GM12878 (cell line): Measurements from ENCODE around the gene CKS1B. TPM values are rescaled to one million over a fixed set of nuclear protein-coding genes. Genes with fewer than 3 reads are reported as not detected.

Experiments used
- ATAC-seq: fragments of 200-7000 bp; cut with Tn5 transposase; 3 replicates; pipeline ENCODE4 v1.9.1; 2020; ENCODE audit warnings: mild to moderate bottlenecking, moderate library complexity
- BruUV-seq: library from RNA; stranded (reverse); fragments of 400-500 nt; replicated peaks from 2 replicates; lab custom pipeline; 2021; lab: Mats Ljungman, UMichigan
- CTCF ChIA-PET: fragments of 300-600 bp; sonication (Branson Sonifier 250); formaldehyde crosslinking; extraction: SDS; loops from one replicate; lab custom pipeline; 2021; ENCODE audit warnings: inconsistent platforms; lab: Yijun Ruan, JAX
- POLR2A ChIA-PET: fragments of 350-600 bp; formaldehyde crosslinking; extraction: SDS; loops from one replicate; lab custom pipeline; 2021; ENCODE audit warnings: inconsistent platforms; lab: Charles Lee
- RAD21 ChIA-PET: fragments of 300-600 bp; sonication (Branson Sonifier 250); formaldehyde crosslinking; loops from one replicate; lab custom pipeline; 2023; ENCODE audit warnings: antibody characterized with exemption; ENCODE audit not compliant: unreplicated experiment; lab: Charles Lee
- SMC1A ChIA-PET: fragments of 300-600 bp; sonication (Branson Sonifier 250); formaldehyde crosslinking; loops from one replicate; lab custom pipeline; 2023; ENCODE audit not compliant: unreplicated experiment, uncharacterized antibody; lab: Charles Lee
- DNase-seq: peaks from one replicate; pipeline ENCODE4 v3.0.0-alpha.2; 2011; ENCODE audit warnings: low read depth, low spot score
- FAIRE-seq: peaks from 3 replicates; lab custom pipeline; 2011; peaks lifted over from hg19 to GRCh38; lab: Jason Lieb, UNC
- H2AFZ ChIP-seq: 2 replicates; pipeline ENCODE4 v1.6.0; 2011; ENCODE audit warnings: low read depth, low read length, control low read depth; ENCODE audit not compliant: control insufficient read depth
- H3K27ac ChIP-seq: 2 replicates; pipeline ENCODE4 v1.5.1; 2011; ENCODE audit warnings: control low read depth; ENCODE audit not compliant: control insufficient read depth, insufficient read depth
- H3K27me3 ChIP-seq, 2 experiments: replicated peaks in 1 of 2; 2 replicates each; pipeline versions ENCODE4 v1.6.0 to v1.6.1; 2011; ENCODE audit warnings: low read length in 1 of 2; ENCODE audit not compliant: control insufficient read depth in 2 of 2, insufficient read depth in 2 of 2
- H3K36me3 ChIP-seq, 2 experiments: 2 replicates each; pipeline ENCODE4 v1.5.1; 2011; ENCODE audit warnings: low read length in 1 of 2; ENCODE audit not compliant: control insufficient read depth in 2 of 2, insufficient read depth in 2 of 2
- H3K4me1 ChIP-seq: 2 replicates; pipeline ENCODE4 v1.6.1; 2011; ENCODE audit warnings: mild to moderate bottlenecking, low read length, moderate library complexity, mixed read lengths; ENCODE audit not compliant: control insufficient read depth, insufficient read depth
- H3K4me2 ChIP-seq: 2 replicates; pipeline ENCODE4 v1.6.0; 2011; ENCODE audit warnings: control low read depth; ENCODE audit not compliant: control insufficient read depth, insufficient read depth
- H3K4me3 ChIP-seq: fragments of 200-600 bp; sonication (generic); 2 replicates; pipeline ENCODE4 v1.5.1; 2016
- H3K79me2 ChIP-seq: 2 replicates; pipeline ENCODE4 v1.6.0; 2011; ENCODE audit warnings: low read length; ENCODE audit not compliant: control insufficient read depth, insufficient read depth
- H3K9ac ChIP-seq: 2 replicates; pipeline ENCODE4 v1.8.0; 2011; ENCODE audit warnings: low read length, control low read depth, mixed read lengths; ENCODE audit not compliant: control insufficient read depth, insufficient read depth
- H3K9me3 ChIP-seq: replicated peaks from 3 replicates; pipeline ENCODE4 v1.5.1; 2011; ENCODE audit warnings: mild to moderate bottlenecking, low read length; ENCODE audit not compliant: control insufficient read depth, insufficient read depth
- H4K20me1 ChIP-seq: 2 replicates; pipeline ENCODE4 v1.6.0; 2011; ENCODE audit not compliant: control insufficient read depth, insufficient read depth
- CTCF ChIP-seq, 3 experiments: IDR thresholded peaks in 2 of 3; conservative IDR thresholded peaks in 1 of 3; 2 replicates each; pipeline ENCODE4 v1.5.1; 2011; ENCODE audit warnings: low read depth in 3 of 3, low read length in 3 of 3, mild to moderate bottlenecking in 3 of 3, control low read depth in 2 of 3, moderate library complexity in 2 of 3, inconsistent platforms in 1 of 3, mixed read lengths in 1 of 3; ENCODE audit not compliant: control insufficient read depth in 2 of 3, insufficient read depth in 1 of 3; ENCODE audit errors: extremely low read depth in 1 of 3
- STAT3 ChIP-seq: IDR thresholded peaks from 2 replicates; pipeline ENCODE4 v1.6.1; 2011; ENCODE audit warnings: low read depth, low read length, improper control_type of control experiment
- WGBS: methylation state at CpG from one replicate; pipeline ENCODE4 v1.1.6; 2016; ENCODE audit warnings: low lambda C conversion rate; ENCODE audit not compliant: insufficient replicate concordance, insufficient coverage; ENCODE audit errors: missing lambda C conversion rate; 5-methylcytosine and 5-hydroxymethylcytosine counted together
- in situ Hi-C: fragments of 300-500 bp; cut with MboI; formaldehyde crosslinking; loops from 9 replicates; pipeline ENCODE4 v1.14.3; 2018; ENCODE audit warnings: mixed read lengths
- intact Hi-C: fragments of 100-400 bp; cut with micrococcal nuclease; formaldehyde crosslinking; loops from one replicate; pipeline ENCODE4 v1.14.2; 2022; ENCODE audit not compliant: unreplicated experiment
- polyA plus RNA-seq, 11 experiments: library from polyadenylated mRNA; depleted of rRNA in 4 of 11; unstranded in 6 of 11; stranded (reverse) in 5 of 11; fragments of >200 nt; fragmentation: Nextera tagmentation in 4 of 11; fragmentation: Illumina TruSeq in 1 of 11; extraction: Ambion mirVana in 4 of 11; extraction: Trizol in 1 of 11; gene quantifications; 1 replicate in 1 of 11; 2 replicates in 10 of 11; pipeline versions ENCODE4 v1.2.1 to v1.2.3, GENCODE V29; 2011 to 2016; ENCODE audit warnings: inconsistent platforms in 2 of 11, missing spikeins in 2 of 11, low read depth in 1 of 11
- total RNA-seq, 4 experiments: library from RNA; depleted of rRNA in 3 of 4; stranded (reverse); fragments of >200 nt in 3 of 4; fragmentation: Illumina TruSeq in 1 of 4; extraction: Trizol in 1 of 4; gene quantifications; 2 replicates each; pipeline versions ENCODE4 v1.2.1 to v1.2.3, GENCODE V29; 2013 to 2021

Gene CKS1B
- total and polyA plus RNA-seq, 10 of the 15 experiments (the other 5 are each of a cell fraction or from before 2014, with no cell fraction given): 125 to 608 (median 364) TPM

- SMC1A ChIA-PET: interaction anchor here (0.6 to 8.1 kb wide), 3 partner anchors 9 to 24 kb away, joined by 3 to 69 read pairs (median 6); partner anchors contain the start of gene FLAD1
- 82% methylated on average over 14 of the region's 14 CpGs for WGBS
- no peak overlapping the region for H3K9ac ChIP-seq
- TF ChIP-seq STAT3 (no peak), CTCF (IDR thresholded peaks at IDR 0.05 in 2 of 3, conservative IDR thresholded peaks at IDR 0.05 in 1 of 3; ENCODE audit: control insufficient read depth in 2 of 3, extremely low read depth in 1 of 3, insufficient read depth in 1 of 3, low read depth in 3 of 3, low read length in 3 of 3) (peak; percentile 8 to 30 (median 21); a peak in 3 of 6 replicates)
- H3K4me1 ChIP-seq: peaks cover 9% of the 10 kb centered on the region
- intact Hi-C loops (no loop called here), in situ Hi-C loops (no loop called here)
- peak; percentile 37; the same call in 2 of the 3 replicates for ATAC-seq
- H3K9me3 ChIP-seq: no peaks in the 10 kb centered on the region
- no peak for FAIRE-seq
- H3K27me3 ChIP-seq: no peaks in the 10 kb centered on the region
- RAD21 ChIA-PET: interaction anchor here (1.5 kb wide), 1 partner anchor 9 kb away, joined by 9 read pairs; the partner anchor contains the start of gene FLAD1
- no peak overlapping the region for H3K27ac ChIP-seq
- no peak overlapping the region for H3K4me3 ChIP-seq
- BruUV-seq: no TSS peak
- no peak overlapping the region for H2AFZ ChIP-seq
- H3K79me2 ChIP-seq: no peaks in the 10 kb centered on the region; the same call in 1 of the 2 replicates
- no peaks in the 10 kb centered on the region for H4K20me1 ChIP-seq
- H3K4me2 ChIP-seq: no peak overlapping the region
- no peak for DNase-seq
- POLR2A ChIA-PET: interaction anchor here (1.4 kb wide), 1 partner anchor 10 kb away, joined by 4 read pairs; the partner anchor contains the start of gene FLAD1
- CTCF ChIA-PET: interaction anchor here (0.5 to 11.0 kb wide), 7 partner anchors 14 to 299 kb away, joined by 3 to 226 read pairs (median 4); partner anchors contain the start of genes CKS1B, FLAD1, PBXIP1 and SHC1
- peaks cover 11 to 14% of the 10 kb centered on the region in 2 experiments; a peak in 3 of 4 replicates for H3K36me3 ChIP-seq
Observed at GRCh38 chr1:154992721-154993571, 18.5 kb downstream of the CKS1B start.
